NCI-H524 (cell line): ENCODE data around the gene ATN1.

Experiments
- DNase-seq, 2 experiments: peaks; one replicate each; lab custom pipeline; 2025; lab: John Stamatoyannopoulos, UW

Gene ATN1

DNA sequence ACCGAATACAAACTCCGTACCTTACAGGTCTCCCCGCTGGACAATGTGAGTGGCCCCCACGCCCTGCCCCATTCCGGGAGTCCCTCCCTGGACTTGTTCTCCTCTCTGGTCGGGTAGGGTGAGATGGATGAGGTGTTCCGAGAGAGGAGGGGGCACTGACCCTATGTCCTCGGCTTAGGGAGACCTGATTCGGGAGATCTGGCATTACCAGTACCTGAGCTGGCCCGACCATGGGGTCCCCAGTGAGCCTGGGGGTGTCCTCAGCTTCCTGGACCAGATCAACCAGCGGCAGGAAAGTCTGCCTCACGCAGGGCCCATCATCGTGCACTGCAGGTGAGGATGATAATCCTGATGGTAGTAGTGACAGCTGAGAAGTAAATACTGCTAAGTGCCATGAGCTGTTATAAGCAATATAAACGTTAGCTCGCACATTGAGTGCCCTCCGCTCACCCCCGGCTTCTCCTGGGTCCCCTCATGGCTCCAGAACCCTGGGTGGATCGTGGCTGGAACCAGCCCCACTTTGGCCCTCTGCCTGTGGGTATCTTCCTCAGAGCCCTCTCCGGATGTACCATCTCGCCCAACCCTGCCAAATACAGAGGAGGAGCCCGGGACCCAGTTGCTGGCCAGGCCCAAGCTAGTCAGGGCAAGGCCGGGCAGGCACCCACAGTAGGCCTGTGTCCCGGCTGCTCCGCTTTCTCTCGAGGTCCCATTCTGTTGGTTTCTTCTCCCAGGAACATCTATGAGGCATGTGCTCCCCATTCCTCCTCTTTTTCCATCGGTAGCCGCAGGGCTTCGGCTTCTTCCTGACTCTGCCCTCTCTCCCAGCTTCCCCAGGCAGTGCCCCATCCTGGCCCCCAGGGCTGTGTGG is 30.2 kb downstream of the ATN1 start:
- DNase-seq: no peak

DNA sequence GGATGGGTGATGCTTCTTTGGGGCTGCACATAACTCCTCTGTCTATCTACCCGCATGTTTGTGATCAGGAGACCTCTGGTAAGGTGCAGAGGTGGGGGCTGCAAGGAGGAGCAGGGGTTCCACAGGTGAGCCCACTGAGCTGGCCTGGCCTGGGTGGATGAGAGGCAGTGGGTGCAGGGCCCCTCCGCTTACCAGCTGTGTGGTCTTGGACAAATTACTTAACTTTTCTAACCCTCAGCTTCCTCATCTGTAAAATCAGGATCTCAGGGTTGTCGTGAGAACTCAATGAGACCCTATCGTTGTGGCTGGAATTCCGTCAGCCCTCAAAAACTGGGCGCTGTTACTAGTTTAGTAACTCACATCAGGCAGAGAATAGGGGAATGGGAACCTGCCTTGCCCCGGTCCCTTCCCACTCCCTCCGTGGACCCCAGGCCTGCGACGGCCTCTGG is 30.9 kb downstream of the ATN1 start:
- no peak for DNase-seq

DNA sequence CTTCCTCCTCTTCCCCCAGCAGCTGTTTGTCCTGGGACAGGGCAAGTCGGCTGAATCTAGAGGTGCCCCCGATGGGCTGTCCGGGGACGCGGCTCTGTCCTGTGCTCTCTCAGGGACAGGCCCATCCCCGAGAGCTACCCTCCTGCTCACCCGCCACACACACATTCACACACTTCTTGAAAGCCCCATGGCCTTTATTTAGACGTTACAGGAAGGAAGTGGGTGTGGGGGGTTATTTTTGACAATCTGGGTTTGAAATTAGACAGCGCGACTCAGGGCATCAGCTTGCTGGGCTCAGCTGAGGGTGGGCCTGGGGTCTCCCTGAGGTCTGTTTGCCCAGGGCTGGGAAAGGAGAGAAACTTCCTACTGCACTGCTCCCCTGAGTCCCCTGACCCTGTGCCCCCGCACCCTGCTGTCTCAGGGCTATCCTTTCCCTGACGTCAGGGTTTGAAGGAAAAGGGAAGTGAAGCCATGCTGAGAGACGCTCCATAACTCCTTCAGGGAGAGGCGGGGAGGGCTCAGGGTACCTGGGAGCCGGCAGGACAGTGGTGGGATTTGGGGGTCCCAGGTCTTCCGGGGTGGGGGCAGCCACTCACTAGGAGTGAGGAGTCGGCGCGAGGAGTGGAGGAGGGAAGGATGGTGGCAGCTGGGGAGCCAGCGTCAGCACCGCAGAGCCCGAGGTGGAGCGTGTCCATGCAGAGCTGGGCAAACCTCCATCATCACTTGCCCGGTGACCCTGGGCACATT is 31.5 kb downstream of the ATN1 start:
- no peak for DNase-seq

DNA sequence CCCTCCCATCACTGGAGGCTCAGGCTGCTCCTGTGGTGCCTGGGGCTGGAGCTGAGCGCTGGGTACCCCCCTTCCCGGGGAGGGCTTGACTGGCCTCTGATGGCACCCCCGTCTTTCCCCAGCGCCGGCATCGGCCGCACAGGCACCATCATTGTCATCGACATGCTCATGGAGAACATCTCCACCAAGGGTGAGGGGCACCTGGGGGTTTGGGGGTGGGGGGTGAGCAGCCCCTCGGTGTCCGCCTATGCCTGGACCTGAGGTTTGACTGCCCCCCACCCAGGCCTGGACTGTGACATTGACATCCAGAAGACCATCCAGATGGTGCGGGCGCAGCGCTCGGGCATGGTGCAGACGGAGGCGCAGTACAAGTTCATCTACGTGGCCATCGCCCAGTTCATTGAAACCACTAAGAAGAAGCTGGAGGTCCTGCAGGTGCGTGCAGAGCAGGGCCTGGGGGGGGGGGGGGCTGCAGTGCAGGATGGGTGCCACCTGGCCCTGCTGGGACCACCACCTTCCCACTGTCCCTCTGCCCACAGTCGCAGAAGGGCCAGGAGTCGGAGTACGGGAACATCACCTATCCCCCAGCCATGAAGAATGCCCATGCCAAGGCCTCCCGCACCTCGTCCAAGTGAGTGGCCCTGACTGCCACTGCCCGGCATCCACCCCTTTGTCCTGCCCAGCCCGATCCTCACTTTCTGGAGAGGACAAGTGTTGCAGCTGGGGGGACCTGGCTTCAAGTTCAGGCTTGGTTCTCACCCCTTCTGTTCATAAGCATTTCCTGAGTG is 32.2 kb downstream of the ATN1 start:
- DNase-seq: no peak

DNA sequence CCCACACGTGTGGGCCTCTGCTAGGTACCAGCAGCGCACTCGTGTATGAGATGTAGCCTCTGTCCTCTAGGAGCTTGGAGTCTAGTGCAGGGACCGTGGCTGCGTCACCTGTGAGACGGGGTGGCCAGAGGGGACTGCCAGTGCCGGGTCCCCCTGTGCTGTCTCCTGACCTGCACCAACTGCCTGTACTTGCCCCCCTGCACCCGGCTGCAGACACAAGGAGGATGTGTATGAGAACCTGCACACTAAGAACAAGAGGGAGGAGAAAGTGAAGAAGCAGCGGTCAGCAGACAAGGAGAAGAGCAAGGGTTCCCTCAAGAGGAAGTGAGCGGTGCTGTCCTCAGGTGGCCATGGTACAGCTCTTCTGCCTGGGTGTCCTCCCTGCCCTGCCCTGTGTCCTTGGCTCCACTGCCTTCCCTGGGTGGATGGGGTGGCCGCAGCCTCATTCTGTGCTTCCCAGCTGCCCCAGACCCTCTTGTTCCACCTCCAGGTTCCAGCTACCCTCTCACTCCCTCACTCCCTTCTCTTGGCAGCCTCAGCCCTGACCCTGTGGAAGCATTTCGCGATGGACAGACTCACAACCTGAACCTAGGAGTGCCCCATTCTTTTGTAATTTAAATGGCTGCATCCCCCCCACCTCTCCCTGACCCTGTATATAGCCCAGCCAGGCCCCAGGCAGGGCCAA is 33.0 kb downstream of the ATN1 start:
- DNase-seq: no peak

DNA sequence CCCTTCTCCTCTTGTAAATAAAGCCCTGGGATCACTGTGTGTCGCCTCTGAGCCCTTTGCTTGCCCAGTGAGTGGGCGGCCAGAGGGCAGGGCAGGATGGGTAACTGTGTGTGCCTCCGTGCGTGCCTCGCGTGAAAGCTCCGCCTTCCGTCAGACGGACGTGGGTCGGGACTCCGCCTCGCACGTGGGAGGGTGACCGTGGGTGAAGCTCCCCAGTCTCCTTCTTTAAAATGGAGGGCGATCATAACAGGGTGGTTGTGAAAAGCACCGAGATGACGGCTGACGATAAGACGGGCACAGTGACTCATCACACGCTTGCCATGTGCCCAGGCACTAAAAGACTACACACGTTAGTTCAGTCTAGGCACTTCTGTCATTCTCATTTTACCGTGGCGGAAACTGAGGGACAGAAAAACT is 33.5 kb downstream of the ATN1 start:
- DNase-seq: no peak

DNA sequence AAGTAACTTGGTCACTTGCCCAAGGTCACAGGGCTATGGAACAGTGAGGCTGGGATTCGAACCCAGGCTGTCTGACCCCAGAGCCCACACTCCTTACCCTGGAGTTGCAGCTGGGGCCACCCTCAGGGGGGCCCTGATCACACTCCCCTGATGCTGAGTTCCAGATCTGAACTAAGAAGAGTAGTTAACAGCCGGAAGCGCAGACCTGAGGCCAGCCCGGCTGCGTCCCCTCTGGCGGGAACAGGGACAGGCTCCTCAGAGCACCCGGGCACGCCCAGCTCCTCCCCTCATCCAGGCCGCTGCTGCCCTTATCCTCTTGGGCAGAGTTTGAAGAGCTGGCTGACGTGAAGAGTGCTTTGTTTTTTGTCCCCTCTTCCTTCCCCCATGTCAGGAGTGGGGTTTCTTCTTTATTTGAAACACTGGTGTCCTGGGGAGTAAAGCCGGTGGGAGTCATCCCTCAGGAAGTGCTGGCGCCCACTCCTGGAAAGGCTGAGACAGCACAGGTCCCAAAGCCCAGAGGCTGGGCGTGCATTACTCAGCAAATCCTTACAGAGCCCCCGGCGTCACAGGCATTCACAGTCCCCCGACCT is 34.0 kb downstream of the ATN1 start:
- DNase-seq: peak; percentile 71 to 80

DNA sequence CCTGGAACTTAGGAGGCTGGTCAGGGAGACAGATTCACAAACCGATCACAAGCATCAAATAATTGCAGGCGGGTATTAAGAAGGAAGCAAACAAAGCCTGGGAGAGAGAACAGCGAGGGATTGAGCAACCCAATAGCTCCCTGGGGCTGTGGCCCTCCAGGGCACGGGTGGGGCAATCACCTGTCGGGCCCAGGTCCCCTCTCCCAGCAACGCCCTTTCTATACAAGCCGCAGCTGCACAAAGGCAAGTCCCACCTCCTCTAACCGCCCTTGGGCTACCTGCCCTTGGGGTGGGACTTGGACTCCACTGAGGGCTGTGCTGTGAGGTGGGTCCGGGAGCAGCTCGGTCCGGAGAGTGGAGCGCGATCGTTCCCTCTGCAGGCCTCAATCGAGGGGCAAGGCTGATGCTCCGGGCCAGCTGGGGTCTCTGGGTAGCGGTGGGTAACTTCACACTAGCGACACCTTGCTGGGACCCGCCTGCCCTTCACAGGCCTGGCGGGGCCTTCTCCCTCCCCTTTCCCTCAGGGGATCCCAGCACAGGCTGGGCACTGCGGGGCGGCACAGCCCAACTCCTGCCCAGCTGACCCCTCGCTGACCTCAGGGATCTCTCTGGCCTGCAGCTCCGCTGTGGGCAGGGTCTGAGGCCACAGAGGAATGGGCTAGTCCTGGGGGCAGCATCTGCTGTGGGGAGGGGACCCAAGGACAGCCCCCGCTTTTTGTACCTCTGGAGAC is 34.7 kb downstream of the ATN1 start:
- no peak for DNase-seq

DNA sequence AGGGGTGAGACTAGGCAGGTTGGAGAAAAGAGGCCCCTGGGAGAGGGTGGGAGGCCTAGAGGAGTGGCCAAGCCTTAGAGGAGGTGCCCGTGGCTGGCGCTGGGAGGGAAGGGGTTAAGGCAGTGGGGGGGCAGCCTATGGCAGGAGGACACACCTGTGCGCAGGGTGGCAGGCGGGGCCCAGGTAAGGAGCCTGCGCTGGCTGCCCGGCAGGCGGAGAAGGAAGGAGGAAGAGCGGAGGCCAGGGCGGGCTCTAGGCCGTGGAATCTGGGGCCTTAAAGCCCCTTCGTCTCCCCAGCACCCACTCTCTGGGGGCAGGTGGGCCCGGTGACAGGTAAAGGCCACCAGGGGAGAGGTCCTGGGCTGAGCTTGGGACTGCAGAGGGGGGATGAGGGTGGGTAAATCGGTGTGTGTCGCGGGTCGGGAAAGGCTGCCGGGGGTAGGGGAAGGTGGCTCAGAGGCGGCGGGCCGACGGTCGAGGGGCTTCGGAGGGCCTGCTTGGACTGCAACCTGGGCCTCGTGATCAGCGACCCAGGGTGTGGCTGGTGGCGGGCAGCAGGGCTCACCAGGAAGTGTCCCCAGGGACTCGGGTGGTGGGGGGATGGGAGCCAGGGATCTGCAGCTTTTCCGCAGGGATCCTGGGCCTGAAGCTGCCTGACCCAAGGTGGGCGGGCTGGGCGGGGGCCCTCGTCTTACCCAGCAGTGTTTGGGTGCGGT is 35.4 kb downstream of the ATN1 start:
- DNase-seq: no peak

DNA sequence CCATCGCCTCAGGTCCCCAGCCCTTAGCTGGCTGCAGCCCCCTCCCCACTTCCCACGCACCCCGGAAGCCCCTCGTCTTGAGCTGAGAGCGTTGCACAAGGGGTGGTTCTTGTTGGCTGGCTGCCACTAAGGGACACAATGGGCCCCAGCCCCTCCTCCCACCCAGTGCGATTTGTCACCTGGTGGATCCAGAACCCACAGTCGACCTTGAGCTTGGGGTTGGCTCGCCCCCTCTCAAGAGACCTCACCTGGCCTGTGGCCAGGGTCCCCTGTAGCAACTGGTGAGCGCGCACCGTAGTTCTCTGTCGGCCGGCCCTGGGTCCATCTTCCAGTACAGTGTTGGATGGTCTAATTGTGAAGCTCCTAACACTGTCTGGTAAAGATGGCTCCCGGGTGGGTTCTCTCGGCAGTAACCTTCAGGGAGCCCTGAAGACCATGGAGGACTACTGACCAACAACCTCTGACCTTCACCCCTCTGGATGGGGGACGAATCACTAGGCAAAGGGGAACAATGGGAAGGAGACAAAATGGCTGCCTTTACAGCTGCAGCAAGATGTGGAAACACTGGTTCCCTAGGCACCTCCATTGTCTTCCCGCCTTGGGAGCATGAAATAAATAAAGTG is 36.1 kb downstream of the ATN1 start:
- DNase-seq: no peak

DNA sequence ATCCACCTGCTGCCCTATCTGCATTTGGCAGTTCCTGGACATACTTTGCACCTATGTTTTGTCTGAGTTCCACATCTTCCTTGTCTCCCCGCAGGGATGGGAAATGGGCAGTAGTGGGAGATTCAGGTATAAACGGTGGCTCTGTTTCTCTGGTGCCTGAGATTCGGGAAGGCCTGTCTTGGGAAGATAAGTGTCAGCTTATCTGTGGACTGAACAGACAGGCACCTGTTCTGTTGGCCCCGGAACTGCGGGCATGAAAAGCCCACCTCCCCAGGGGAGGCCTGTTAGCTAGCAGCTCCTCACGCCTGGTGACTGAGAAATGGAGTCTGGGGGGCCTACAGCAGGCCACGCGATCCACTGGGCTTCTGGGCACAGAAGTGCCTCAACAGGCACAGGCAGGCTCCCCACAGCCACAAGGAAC is 36.9 kb downstream of the ATN1 start:
- no peak for DNase-seq

DNA sequence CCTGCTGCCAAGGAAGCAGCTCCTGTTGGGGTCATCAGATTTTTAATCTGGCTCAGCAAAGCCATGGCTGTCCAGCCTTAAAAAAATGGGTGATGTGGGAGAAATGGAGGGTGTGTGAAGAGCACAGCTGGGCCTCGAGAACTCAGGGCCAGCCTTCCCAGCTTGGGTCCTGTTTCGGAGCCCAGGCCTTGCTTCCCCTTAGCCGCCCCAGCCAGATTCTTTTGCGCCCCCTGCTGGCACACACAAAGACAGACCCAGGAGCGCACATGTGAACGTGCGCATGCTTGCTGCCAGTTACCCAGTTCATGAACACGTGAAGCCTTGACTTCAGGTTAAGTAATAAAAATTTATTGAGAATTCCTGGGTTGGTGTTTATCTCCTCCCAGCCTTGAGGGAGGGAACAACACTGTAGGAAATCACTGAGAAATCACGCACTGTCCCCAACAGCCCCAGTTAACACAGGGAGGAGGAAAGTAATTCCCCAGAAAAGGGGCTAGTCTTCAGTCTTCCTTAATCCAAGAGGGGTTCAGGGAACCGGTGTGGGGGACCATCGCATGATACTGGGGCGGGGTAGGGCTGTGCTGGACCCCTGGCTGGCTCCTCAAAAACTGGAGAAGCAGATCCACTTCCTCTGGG is 37.4 kb downstream of the ATN1 start:
- peak; percentile 32 to 70 for DNase-seq

DNA sequence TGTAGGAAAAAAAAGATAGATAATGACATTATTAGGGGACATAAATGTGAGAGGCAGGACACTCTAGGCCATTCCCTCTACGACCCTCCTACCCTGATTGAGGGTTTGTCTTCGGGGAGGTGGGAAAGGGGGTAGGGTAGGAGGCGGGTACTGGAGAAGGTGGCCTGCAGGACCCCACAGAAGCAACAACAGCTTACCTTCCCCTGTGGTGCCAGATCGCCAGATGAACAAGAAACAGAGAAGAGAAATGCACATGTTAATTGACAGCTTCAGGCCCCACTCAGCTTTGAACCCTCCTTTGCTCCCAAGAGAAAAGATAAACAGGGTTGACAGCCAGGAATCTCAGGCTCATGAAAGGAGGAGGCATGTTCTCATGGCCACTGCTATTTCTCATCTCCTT is 38.0 kb downstream of the ATN1 start:
- no peak for DNase-seq

DNA sequence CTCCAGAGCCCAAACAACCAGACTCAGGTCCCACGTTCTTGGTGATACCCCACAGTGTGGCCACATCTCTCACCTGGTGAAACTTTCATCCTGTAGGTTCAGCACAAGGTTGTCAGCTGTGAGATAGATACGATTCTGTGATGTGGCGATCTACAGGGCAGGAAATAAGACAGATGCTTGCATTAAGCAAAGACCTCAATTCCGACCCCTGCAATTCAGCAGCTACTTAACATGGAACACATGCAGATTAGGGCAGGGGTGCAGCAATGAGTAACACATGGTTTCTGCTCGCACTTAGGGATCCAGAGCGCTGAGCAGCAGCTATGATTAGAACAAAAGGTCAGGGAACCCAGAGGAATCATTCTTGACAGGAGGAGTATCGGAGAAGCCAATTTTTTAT is 38.6 kb downstream of the ATN1 start:
- no peak for DNase-seq

DNA sequence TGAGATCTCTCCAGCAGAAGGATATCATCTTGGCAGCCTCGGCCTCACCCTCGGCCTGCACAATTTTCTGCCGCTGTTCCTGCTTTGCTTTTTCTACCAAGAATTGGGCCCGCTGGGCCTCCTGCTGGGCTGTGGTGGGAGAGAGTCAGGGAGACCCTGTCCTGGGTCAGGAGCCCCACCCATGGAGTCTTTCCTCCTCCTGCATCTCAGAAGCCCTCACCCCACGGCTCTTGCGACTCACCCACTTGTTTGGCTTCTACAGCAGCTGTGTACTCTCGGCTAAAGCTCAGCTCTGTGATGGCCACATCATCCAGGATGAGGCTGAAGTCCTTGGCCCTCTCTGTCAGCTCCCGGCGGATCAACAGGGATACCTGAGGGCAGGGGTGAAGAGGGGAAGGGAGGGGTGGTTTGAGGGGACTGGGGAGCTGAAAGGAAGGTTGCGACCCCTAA is 39.9 kb downstream of the ATN1 start:
- no peak for DNase-seq

DNA sequence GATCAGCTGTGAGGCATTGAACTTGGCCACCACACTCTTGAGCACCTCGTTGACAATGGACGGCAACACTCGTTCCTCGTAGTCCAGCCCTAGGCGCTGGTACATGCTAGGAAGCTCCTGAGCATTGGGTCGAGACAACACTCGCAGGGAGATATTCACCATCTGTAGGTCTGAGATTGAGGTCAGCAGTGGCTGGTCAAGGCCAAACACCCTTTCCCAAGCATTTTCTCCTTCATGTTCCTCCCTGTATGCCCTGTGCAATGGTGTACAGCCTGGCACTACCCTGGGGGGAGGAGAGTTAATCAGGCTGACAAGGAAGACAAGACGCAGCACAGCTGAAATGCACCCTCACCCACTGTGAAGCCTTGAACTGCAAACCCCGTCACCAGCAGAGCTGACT is 40.7 kb downstream of the ATN1 start:
- DNase-seq: no peak

DNA sequence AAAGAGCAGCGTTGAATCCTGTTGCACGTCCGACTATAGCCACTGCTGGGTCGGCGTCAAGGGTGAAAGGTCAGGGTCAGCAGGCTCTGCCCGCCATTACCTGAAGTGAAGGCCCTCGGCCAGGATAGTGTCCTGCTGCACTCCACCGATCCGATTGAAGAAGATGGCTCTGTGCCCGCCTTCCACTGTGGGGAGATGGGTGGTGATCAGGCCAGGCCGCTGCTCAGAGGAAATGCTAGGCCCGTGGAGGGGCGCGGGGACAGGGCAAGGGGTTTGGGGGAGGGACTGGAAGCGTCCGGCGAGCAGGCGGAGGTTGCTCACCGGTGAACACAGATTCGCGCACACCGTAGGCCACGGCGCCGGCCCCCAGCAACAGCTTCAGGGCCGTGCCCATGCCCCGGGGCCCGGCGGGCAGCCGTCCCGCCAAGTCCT is 42.4 kb downstream of the ATN1 start:
- no peak for DNase-seq

DNA sequence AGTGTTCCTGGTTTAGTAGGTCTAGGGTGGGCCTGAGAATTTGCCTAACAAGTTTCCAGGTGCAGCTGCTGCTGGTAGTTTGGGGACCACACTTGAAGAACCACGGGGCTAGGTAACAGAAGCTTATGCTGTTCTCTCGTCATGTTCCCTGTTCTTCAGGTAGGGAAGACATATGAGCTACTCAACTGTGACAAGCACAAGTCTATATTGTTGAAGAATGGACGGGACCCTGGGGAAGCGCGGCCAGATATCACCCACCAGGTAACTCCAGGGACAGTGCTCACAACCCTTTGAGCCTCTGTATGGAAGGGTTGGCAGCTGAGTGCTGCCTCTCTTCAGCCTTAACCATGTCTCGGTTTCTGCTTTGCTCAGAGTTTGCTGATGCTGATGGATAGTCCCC is 46.4 kb downstream of the ATN1 start:
- no peak for DNase-seq
